ENCODE results near the gene TCF15. TPM values are rescaled to one million over a fixed set of nuclear protein-coding genes. Genes with fewer than 3 reads are reported as not detected.

TCF15 gene
- total and polyA plus RNA-seq, 2 of the 8 experiments (the other 6 are each of a cell fraction or from before 2014, with no cell fraction given): 3.7 to 6.9 TPM

GRCh38 chr20:564192-564591 lies 45.9 kb downstream of the TCF15 start (continued):
- TF ChIP-seq ATF2 (IDR thresholded peaks at IDR 0.05; ENCODE audit: low read length) (no peak), HDAC2 (IDR thresholded peaks at IDR 0.05; ENCODE audit: borderline replicate concordance in 1 of 2, low read depth in 2 of 2, low read length in 2 of 2) (no peak)

Measured in H1 (cell line).